NCI-H146 (cell line): ENCODE measurements around the gene RAD51B.

Experiments used
- DNase-seq: peaks from one replicate; lab custom pipeline; 2025; lab: John Stamatoyannopoulos, UW

The RAD51B gene

GRCh38 chr14:68730348-68730747 lies 910.8 kb downstream of the RAD51B start:
- no peak for DNase-seq

- no peak for DNase-seq
Measured at GRCh38 chr14:68730811-68731425, 911.3 kb downstream of the RAD51B start.

GRCh38 chr14:68733086-68733914 lies 913.7 kb downstream of the RAD51B start:
- no peak for DNase-seq

- no peak for DNase-seq
Measured at GRCh38 chr14:68734231-68734732, 914.7 kb downstream of the RAD51B start.

- no peak for DNase-seq
Measured at GRCh38 chr14:68735856-68736255, 916.3 kb downstream of the RAD51B start.

- no peak for DNase-seq
Measured at GRCh38 chr14:68736471-68736871, 916.9 kb downstream of the RAD51B start.

GRCh38 chr14:68737086-68737485 lies 917.5 kb downstream of the RAD51B start:
- DNase-seq: no peak

- DNase-seq: no peak
Measured at GRCh38 chr14:68738559-68738958, 919.0 kb downstream of the RAD51B start.

- DNase-seq: no peak
Measured at GRCh38 chr14:68739701-68740100, 920.1 kb downstream of the RAD51B start.

- DNase-seq: no peak
Measured at GRCh38 chr14:68740788-68741476, 921.4 kb downstream of the RAD51B start.

- no peak for DNase-seq
Measured at GRCh38 chr14:68741477-68741791, 921.9 kb downstream of the RAD51B start.

- DNase-seq: no peak
Measured at GRCh38 chr14:68741839-68742470, 922.4 kb downstream of the RAD51B start.

- no peak for DNase-seq
Measured at GRCh38 chr14:68744613-68745012, 925.0 kb downstream of the RAD51B start.

GRCh38 chr14:68747393-68747792 lies 927.8 kb downstream of the RAD51B start:
- DNase-seq: no peak

- DNase-seq: no peak
Measured at GRCh38 chr14:68748260-68748659, 928.7 kb downstream of the RAD51B start.

- DNase-seq: no peak
Measured at GRCh38 chr14:68748691-68749090, 929.1 kb downstream of the RAD51B start.

- no peak for DNase-seq
Measured at GRCh38 chr14:68749487-68750475, 930.2 kb downstream of the RAD51B start.

GRCh38 chr14:68752271-68753006 lies 932.9 kb downstream of the RAD51B start:
- no peak for DNase-seq

GRCh38 chr14:68753690-68754089 lies 934.1 kb downstream of the RAD51B start:
- no peak for DNase-seq

- DNase-seq: no peak
Measured at GRCh38 chr14:68755016-68755353, 935.4 kb downstream of the RAD51B start.
